Eye (tissue), 1 donor: ENCODE data around the gene EPN3.

ENCODE experiments used
- DNase-seq: peaks from one replicate; pipeline ENCODE4 v3.0.0-alpha.2; 2015

The EPN3 gene

DNA sequence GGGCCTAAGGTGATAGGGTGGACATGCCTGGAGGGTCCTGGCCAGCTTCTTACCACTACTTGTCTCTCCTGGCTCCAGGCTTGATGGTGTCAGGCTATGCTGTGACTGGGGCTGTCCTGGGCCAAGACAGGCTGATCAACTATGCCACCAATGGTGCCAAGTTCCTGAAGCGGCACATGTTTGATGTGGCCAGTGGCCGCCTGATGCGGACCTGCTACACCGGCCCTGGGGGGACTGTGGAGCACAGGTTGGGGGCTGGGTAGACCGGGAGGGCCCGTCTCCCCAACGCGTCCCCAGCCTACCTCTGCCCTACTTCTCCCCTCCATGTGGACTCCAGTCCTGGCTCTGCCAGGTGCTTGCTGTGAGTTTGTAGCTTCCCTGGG lies 18.9 kb downstream of the EPN3 start:
- DNase-seq = no peak

DNA sequence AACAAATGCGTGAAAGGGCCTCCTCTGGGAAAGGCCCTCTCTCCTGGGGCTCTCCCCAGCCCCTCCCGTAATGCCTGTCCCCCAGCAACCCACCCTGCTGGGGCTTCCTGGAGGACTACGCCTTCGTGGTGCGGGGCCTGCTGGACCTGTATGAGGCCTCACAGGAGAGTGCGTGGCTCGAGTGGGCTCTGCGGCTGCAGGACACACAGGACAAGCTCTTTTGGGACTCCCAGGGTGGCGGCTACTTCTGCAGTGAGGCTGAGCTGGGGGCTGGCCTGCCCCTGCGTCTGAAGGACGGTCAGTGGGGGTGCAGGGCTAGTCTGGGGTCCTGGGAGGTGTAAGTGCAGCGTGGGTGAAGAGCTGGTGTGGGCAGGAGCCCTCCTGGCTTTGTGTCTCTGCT lies 19.3 kb downstream of the EPN3 start:
- DNase-seq = no peak

DNA sequence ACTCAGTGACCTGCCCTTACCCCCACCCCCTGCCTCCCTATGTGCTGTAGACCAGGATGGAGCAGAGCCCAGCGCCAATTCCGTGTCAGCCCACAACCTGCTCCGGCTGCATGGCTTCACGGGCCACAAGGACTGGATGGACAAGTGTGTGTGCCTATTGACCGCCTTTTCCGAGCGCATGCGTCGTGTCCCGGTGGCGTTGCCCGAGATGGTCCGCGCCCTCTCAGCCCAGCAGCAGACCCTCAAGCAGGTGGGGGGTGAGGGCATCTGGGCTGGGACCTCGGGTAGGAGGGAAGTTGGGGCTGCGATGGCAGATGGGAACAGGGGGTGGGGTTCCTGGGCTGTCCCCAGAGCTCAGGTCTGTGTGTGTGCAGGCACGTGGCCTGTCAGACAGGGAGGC lies 21.7 kb downstream of the EPN3 start:
- DNase-seq = no peak

DNA sequence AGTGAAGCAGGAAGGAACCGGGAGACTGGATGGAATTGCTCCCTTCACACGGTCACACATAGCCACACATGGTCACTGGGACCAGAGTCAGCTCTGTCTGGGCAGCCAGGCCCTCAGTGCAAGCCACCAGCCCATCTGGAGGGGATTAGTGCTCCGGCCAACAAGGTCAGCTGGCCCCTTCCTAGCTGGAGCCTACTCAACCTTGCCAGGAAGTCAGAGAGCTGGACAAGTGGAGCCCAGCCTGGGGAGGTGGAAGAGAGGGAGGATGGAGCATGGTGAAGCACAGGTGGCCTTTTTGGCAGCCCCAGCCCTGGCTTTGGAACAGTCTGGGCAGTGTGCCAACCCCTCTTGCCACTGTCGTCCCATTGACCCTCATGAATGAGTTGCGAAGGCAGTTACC lies 24.3 kb downstream of the EPN3 start:
- DNase-seq = no peak

DNA sequence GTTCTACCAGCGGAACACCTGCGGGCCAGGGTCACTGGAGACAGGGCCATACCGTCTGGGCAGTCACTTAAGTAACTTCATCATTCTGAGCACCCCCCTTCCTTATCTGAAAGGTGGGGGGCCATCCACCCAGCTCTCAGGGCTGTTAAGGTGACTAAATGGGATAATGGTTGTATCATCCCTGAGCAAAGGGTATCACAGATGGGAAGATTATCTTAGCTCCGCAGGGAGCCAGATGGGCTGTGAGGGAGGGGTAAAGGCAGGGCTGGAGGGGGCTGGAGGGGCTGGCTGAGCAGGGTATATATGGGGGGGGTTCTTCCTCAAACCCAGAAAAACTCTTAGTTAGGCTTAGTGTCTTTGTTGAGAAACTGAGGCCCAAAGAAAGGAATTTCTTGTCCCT lies 25.1 kb downstream of the EPN3 start:
- DNase-seq = no peak

DNA sequence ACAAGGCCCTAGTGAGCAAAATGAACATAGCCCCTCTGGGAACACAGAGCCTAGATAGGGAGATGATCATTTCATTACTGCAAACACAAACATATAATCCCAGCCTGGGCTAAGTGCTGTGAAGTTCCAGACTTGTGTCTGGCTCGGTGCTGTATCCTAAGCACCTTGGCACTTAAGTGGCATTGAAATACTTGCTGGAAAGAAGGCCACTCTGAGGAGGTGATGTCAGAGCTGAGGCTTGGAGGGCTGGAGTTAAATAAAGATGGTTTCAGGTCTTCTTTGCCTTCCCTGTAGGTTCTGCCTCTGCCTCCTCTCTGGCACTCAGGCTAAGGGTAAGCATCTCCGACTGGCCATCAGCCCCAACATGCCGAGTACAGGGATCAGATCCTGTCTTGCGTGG lies 25.6 kb downstream of the EPN3 start:
- DNase-seq = no peak

DNA sequence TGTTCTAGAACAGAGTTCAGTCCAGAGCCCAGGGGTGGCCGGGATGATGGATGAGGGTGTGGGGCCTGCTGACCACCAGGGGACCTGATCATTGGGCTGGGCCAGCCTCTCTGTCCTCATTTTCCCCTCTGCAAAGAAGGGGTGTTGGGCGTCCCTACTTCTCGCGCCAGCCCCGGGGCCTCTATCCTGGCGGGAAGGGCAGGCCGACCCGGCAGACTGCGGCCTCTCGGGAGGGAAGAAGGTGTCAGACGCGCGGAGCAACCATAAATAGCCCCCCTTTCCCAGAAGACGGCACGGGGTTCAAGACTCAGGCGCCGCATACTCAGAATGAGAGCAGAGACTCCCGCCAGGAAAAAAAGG lies 26.0 kb downstream of the EPN3 start:
- DNase-seq = no peak

DNA sequence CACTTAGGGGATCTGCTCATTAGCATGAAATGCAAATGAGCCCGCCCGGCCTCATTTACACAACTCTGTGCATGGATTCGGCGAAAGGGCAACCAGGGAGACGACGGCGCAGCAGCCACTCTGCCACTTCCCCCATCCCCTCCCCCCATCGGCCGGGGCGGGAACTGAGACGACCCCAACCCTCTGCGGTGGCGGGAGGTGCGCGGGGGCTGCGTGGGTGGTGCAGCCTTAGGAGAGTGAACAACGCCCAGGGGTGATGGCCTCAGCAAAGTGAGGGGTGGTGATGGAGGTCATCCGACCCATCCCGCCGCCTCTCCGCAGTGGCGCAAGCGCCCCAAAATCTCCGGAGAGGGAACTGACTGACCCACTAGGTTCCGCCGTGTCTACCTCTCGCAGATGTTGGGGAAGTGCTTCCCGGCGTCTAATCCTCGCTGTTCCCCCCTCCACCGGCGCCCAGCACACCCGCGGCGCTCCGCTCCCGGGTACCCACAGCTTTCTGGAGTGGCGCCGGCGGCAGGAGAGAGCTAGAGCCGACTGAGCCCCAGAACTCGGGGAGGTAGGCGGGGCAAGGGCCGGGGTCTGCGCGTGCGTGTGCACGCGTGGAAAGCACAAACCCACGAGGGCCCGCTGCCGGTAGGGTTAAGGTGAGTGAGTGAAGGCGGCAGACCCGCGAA lies 26.5 kb downstream of the EPN3 start:
- peak; percentile 58 for DNase-seq

DNA sequence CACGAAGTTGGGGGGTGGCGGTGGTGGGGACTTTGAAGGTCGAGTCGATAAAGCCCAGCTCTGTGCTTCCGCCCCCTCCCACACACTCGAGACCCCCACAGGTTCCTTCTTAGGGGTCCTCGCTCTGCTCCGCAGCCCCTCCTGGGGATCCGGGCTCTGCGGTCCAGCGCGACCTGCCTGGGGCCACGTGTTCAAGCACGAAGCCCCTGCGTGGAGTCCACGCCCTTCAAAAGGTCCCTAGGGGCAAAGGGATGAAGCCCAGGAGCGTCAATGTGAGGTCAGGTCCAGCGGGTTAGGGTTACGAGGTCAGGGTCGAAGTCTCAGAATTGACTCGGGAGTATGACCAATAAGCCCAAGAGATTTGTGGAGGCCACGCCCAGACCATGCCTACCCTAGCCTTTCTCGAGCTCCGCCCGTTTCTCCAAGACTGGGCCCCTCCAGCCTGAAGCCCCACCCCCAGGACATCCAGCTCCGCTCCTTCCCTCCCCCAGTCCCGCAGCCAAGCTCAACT lies 27.2 kb downstream of the EPN3 start:
- DNase-seq = peak; percentile 79

DNA sequence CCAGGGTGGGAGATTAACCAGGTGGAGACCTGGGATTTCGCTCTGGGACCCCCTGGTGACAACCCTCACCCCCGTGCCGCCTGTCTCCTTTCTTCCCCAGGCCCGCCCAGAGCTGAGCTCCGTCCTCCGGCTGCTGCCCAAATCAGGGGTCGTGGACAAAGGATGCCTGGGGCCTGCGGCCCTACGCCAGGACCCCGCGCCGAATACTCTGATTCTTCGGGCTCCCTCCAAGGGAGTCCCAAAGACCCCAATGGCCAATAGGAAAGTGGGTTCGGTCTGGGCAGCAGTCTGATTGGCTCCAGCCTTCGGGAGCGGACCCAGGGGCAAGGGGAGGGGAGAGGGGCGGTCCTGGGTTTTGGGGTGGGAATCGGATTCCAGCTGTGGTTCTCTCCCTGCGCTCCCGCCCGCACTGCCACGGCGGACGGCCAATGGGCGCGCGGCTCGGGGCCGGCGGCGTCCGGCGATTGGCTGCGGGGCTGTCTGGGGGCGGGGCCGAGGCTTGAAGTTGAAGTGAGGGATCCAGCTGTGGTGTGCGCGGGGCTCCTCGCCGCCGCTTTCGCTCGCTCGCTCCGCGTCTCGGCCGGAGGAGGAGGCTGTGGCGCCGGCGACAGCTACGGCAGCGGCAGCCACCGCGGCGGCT lies 27.8 kb downstream of the EPN3 start, which contains the start of gene CACNA1G:
TSS of gene CACNA1G (plus strand) at position 531 of the 640 bp plus-strand sequence. CDS start 745 bp downstream, outside the sequence.
- peak; percentile 96 for DNase-seq

DNA sequence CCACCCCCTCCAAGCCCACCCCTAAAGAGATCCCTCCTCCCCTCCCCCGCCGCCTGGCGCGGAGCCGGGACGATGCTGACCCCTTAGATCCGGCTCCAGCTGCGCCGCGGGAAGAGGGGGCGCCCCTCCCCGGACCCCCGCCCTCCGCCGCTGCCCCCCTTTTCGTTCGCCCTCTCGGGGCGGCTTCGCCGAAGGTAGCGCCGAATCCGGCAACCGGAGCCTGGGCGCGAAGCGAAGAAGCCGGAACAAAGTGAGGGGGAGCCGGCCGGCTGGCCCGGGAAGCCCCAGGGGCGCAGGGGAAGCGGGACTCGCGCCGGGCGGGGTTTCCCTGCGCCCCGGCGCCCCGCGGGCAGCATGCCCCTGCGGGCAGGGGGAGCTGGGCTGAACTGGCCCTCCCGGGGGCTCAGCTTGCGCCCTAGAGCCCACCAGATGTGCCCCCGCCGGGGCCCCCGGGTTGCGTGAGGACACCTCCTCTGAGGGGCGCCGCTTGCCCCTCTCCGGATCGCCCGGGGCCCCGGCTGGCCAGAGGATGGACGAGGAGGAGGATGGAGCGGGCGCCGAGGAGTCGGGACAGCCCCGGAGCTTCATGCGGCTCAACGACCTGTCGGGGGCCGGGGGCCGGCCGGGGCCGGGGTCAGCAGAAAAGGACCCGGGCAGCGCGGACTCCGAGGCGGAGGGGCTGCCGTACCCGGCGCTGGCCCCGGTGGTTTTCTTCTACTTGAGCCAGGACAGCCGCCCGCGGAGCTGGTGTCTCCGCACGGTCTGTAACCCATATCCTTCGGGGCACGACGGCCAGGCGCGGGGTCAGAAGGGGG lies 28.6 kb downstream of the EPN3 start:
- no peak for DNase-seq

DNA sequence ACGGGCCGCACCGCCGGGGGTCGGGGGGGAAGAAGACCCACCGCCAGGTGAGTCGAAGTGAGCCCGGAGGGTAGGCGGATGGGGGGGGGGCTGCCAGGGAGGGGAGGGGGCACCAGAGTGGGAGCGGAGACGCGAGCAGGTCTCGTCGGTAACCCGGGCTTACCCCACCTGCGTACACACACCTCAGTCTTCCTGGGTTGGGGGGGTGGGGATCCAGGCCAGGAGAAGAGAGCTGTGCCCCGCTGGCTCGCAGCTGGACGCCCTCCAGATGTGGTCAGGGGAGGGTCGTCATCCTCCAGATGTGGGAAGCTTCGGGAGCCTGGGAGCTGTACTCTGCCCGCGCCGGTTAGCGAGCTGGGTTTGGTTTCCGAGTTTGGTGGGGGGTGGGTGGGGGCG lies 29.2 kb downstream of the EPN3 start:
- no peak for DNase-seq

DNA sequence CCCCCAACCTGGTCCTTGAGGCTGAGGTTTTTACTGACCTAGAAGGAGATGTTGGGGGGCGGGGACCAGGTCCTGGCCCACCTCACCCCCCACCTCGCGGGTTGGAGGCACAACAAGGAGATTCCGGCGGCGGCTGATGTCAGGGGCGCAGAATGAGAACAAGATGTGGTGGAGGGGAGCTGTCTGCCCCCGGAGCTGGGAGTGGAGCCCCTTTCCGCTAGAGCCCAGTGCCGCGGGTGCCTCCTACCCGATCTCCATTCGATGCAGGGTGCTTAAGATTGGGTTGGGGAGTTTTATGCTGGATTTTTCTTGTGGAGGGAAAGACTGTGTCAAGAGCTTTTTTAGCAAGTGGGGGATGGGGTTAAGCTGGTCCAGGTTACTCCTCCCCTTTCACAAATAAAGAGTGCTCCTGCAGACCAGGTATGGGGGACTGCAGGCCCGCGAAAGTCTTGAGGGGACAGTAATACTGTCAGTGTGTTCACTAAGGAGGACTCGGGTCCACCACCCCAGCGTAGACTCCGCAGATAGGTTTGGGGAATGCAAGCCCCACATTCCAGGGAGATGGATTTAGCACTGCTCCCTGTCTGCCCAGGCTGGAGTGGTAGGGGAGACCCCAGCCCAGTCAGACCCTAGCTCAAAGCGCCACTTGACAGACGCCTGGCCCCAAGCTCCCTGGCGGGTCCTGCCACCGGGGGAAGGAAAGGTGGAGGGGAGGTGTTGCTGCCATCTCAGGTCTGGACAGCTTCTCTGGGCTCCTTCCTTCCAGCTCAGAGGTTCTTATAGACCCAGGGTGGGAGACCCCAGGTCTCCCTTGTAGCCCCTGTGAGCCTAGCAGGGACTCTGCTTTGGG lies 29.9 kb downstream of the EPN3 start:
- DNase-seq = peak; percentile 66

DNA sequence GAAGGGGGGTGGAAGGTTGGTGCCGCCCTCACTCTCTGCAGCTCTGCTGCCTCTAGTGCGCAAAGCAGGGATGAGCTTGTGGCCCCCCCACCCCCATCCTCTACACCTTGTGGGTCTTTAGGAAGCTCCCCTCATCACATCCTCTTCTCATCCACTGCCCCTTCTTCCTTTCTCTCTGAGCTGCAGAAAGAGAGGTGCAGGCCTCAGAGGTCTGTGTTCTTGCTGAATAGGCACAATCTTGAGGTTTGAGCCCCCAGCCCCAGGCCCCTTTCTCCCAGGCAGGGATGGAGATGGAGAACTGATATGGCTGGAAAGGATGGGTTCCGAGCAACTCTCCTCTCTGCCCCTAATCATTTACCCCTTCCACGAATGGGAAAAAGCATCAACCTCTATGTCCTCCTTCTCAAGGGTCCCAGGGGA lies 30.6 kb downstream of the EPN3 start:
- DNase-seq = no peak

DNA sequence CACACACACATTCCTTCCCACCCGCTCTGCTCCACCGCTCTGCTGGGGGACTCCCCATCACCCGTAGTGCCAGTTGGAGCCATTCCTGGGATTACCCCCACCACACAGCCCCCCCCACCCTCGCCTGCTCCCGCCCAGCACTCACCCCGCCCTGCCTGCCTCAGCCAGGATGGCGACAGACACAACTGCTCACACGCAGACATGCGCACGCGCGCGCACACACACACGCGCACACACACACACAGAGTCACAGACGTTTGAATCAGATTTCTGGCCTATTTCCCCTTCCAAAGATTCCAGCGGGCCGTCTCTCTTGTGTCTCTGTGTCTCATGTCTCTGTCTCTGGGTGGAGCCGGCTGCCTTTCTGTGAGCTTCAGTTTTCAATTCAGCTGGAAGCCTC lies 32.4 kb downstream of the EPN3 start:
- DNase-seq = peak; percentile 81

DNA sequence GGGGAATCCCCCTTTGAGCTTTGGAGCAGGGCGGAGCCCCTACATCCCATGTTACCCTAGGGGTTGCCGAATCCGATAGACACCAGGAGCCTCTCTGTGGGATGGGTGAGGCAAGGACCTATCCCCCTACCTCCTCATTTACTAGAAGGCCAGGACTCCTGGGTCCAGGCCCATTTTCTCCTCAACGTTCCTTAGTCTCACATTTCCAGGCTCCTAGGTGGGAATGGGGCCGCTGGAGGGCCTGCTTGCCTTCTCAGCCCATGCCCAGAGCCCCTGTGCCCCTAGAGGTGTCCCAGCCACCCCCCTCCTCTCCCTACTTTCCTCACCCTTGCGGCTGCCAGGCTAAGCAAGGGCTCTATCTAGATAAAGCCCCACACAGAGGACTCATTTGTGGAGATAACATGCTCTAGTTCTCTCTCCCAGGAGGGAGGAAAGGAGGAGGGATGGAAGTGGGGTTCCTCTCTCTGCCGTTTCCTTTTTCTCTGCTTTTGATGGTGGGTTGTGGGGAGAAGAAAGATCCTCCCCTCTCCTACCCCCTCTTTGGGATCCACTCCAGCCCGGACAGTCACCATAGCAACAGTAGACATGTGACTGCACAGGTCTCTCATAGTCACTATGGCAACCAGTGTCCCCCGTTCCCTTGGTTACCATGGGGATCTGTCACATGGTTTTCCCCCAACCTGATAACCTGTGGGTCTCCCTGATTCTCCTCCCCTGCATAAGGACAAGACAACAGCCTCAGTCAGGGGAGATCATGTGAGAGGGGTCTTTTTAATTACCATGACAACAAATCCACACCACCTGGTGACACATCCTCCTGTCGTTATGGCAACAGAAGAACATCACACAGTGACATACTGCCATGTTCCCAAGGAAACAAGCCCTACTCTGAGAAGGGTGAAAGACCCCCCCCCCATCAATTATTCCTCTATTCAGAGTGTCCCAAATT lies 33.1 kb downstream of the EPN3 start:
- DNase-seq = peak; percentile 91

DNA sequence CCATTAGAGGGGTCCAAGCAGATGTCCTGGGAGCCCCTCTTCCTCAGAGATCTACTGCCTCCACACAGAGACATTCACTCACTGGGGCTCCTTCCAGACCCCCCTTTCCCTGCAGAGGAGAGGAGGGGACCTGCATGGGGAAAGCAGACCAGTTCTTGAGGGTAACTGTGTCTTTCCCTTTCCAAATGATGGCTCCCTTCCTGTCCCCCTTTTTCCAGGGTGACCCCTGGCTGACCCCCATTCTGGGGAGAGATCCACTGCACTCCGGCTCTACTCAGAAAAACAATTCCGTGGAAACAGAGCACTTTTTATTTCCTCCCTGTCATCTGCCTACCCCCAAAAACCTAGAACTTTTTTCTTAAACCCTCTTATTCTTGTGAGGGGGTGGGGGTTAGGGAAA lies 34.4 kb downstream of the EPN3 start:
- no peak for DNase-seq

DNA sequence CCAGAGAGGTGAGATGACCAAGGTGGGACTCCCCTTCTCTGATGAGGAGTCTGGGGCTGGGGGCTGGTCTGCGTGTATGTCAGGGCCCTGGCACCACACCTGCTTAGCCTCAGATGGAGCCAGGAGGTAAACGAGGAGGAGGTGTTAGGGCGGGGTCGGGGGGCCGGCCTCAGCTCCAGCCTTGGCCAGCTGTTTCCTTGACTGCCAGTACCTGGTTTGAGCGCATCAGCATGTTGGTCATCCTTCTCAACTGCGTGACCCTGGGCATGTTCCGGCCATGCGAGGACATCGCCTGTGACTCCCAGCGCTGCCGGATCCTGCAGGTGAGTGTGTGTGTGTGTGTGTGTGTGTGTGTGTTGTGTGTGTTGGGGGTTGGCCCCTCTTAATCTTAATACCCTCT lies 36.1 kb downstream of the EPN3 start:
- no peak for DNase-seq

DNA sequence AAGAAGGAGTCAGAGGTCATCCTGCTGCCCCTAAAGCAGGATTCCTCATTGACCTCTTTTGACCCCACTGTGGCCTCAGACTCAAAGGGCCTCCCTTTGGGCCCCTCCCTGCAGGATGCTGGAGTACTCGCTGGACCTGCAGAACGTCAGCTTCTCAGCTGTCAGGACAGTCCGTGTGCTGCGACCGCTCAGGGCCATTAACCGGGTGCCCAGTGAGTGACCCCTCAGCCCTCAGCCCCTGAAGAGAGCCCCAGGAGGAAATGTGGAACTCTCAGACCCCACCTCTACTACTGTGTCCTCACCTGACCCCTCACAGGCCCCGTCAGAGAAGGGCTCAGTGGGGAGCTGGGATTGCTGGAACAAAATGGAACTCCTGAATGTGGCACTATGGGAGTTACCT lies 37.1 kb downstream of the EPN3 start:
- no peak for DNase-seq

DNA sequence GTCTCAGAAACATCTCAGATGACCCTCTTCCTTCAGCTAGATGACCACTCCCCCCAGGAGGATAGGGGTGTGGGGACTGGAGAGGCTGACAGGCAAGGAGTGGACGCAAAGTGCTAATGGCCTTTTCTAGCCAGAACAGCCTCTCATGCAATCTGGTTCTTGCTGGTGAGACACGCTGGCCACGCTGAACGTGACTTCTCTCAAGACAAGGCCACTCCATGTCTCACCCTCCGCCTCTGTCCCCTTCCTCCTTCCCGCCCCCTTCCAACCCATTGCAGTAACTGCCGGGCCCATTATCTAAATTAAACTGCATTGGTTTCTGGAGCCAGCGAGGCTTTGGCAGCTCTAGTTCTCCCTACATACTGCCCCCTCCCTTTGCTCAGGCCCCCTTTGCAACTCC lies 37.5 kb downstream of the EPN3 start:
- DNase-seq = no peak

DNA sequence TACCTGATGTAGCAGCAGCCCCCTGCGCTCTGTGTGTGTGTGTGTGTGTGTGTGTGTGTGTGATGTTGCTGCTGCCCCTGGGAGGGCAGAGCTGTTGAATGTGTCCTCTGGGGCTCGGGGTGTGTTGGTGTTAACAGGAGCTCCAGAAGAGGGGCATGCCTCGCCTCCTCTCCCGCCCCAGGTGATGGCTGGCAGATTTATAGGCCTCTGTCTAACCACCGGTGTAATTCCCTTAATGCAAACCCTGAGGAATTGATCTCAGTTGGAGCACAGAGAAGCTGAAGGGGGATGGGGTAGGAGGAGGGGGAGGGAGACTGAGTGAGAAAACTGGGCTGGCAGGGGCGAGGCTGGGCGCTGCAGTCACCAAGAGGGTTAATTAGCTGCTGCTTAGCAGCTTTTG lies 38.0 kb downstream of the EPN3 start:
- DNase-seq = no peak

DNA sequence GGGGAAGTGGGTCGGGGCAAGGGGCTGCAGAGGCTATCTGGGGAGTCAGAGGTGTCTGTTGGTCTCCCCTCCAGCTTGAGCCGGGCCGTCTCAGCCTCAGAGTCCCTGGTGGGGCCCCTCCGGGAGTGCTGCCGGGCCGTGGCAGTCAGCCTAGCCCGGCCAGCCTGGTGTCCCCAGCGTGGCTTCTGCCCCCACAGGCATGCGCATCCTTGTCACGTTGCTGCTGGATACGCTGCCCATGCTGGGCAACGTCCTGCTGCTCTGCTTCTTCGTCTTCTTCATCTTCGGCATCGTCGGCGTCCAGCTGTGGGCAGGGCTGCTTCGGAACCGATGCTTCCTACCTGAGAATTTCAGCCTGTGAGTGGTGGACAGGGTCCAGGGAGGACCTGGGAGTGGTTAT lies 39.1 kb downstream of the EPN3 start:
- DNase-seq = no peak
